Measurements from ENCODE around the gene LYSMD2.
A peak's percentile ranks its signal among the peaks of the same experiment; 100 is the strongest.

The LYSMD2 gene

DNA sequence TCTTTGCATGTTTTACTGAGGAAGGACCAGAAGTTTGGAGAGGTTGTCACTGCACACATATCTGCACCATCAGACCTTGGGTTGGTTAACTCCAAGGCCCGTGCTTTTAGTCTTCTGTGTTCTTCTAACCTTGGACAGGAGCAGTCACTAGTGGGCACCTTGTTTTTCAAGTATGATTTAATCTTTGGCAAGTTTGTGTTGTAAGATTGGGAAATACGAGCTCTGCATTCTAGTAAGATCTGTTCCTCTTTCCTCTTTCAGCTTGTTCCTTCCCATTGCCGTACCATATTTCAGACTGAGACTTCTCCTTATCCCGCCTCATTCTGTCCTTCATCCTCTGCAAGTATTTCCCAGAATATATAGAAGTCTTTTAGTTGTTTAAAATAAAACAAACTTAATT lies 19.0 kb upstream of the LYSMD2 start:
- TF ChIP-seq, protein P1, sequence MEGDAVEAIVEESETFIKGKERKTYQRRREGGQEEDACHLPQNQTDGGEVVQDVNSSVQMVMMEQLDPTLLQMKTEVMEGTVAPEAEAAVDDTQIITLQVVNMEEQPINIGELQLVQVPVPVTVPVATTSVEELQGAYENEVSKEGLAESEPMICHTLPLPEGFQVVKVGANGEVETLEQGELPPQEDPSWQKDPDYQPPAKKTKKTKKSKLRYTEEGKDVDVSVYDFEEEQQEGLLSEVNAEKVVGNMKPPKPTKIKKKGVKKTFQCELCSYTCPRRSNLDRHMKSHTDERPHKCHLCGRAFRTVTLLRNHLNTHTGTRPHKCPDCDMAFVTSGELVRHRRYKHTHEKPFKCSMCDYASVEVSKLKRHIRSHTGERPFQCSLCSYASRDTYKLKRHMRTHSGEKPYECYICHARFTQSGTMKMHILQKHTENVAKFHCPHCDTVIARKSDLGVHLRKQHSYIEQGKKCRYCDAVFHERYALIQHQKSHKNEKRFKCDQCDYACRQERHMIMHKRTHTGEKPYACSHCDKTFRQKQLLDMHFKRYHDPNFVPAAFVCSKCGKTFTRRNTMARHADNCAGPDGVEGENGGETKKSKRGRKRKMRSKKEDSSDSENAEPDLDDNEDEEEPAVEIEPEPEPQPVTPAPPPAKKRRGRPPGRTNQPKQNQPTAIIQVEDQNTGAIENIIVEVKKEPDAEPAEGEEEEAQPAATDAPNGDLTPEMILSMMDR (IDR thresholded peaks at IDR 0.05; ENCODE audit: control extremely low read depth, extremely low read depth, low read depth, missing control alignments), result no peak
- DNase-seq (ENCODE audit: extremely low spot score), result no peak
- ChIA-PET CTCF (interaction anchor here (1.9 to 5.8 kb wide), 4 partner anchors 14 to 106 kb away, joined by 4 to 41 read pairs (median 10); no protein-coding TSS in a partner anchor), POLR2A (no interaction called here)

- no peak for DNase-seq (ENCODE audit: extremely low spot score)
- TF ChIP-seq, protein P1 (IDR thresholded peaks at IDR 0.05; ENCODE audit: control extremely low read depth, extremely low read depth, low read depth, missing control alignments), result no peak
- POLR2A ChIA-PET, result no interaction called here
- CTCF ChIA-PET, result interaction anchor here (1.1 to 5.8 kb wide), 5 partner anchors 8 to 106 kb away, joined by 3 to 41 read pairs (median 8); no protein-coding TSS in a partner anchor
These were observed 18.3 kb upstream of the LYSMD2 start for GRCh38 chr15:51755790-51756189.

GRCh38 chr15:51754267-51754666 lies 16.8 kb upstream of the LYSMD2 start:
- DNase-seq (ENCODE audit: extremely low spot score), result no peak
- POLR2A ChIA-PET, result no interaction called here
- TF ChIP-seq, protein P1 (IDR thresholded peaks at IDR 0.05; ENCODE audit: control extremely low read depth, extremely low read depth, low read depth, missing control alignments), result no peak
- CTCF ChIA-PET, result interaction anchor here (2.4 to 5.8 kb wide), 2 partner anchors 23 to 104 kb away, joined by 8 to 41 read pairs; no protein-coding TSS in a partner anchor

DNA sequence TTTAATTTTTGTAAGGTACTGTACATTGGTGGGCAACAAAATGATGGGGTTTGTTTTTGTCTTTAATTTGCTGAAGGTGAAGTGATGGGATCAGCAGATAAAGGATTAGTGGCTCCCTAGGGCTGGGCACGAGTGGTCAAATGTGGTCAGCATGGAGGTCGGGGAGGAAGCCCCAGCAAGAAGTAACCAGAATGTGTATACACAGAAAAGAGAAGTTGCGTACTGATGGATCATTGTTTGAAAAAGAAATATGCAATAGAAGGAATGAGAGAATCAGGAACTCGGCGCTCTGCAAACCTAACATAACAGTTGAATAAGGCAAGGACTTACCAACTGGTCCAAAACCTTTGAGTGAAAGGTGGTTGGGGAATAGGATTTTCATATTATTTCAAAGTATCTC lies 15.4 kb upstream of the LYSMD2 start:
- TF ChIP-seq, protein P1 (IDR thresholded peaks at IDR 0.05; ENCODE audit: control extremely low read depth, extremely low read depth, low read depth, missing control alignments), result no peak
- CTCF ChIA-PET, result interaction anchor here (1.2 to 5.8 kb wide), 3 partner anchors 16 to 103 kb away, joined by 3 to 41 read pairs (median 6); no protein-coding TSS in a partner anchor
- POLR2A ChIA-PET, result no interaction called here
- DNase-seq (ENCODE audit: extremely low spot score), result no peak

DNA sequence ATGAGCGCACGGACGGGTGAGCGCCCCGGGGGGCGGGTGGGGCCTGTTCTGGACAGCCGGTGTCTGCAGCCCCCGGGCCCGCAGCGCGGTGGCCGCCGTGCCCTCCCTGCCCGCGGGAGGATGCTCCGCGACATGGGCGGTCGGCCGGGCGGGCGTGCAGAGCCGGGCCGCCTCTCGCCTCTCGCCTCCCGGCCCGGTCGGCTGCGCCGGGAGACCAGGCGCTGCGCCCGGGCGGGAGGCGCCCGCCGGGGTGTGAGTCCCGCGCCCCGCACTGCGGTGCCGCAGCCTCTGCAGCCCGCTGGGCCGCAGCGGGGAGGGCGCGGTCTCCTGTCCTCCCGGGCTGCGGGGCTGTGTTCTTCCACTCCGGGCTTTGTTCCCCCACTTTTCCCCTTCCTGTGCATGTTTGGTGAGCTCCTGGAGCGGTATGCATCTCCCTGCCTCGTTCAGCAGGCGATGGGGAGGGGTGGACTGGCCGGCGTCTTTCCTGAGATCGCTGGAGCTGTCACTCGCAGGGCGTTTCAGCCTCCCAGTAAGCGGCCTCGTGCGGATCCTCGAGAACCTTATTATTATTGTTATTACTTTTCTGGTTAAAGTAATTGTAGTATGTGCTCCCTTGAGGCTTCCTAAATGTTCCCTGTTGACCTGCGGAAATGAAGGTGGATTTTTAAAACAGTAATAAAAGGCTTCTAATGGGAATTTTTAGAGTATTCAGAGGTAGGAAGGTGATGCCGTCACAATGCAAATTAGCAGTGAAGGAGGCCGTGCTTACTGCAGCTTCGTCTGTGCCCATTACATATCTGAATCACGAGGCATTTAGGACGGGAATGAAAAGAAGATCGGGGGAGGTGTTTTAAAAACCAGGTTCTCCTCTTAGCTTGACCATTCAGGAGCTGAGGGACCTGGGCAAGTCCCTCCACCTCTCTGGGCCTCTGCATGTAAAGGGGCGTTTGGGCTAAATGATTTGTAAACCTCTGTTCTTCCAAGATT lies 14.5 kb upstream of the LYSMD2 start:
- ChIA-PET POLR2A (no interaction called here), CTCF (interaction anchor here (0.7 to 1.8 kb wide), 4 partner anchors 23 to 102 kb away, joined by 3 to 6 read pairs (median 4); no protein-coding TSS in a partner anchor)
- DNase-seq (ENCODE audit: extremely low spot score), result no peak
- TF ChIP-seq, protein P1 (IDR thresholded peaks at IDR 0.05; ENCODE audit: control extremely low read depth, extremely low read depth, low read depth, missing control alignments), result no peak

DNA sequence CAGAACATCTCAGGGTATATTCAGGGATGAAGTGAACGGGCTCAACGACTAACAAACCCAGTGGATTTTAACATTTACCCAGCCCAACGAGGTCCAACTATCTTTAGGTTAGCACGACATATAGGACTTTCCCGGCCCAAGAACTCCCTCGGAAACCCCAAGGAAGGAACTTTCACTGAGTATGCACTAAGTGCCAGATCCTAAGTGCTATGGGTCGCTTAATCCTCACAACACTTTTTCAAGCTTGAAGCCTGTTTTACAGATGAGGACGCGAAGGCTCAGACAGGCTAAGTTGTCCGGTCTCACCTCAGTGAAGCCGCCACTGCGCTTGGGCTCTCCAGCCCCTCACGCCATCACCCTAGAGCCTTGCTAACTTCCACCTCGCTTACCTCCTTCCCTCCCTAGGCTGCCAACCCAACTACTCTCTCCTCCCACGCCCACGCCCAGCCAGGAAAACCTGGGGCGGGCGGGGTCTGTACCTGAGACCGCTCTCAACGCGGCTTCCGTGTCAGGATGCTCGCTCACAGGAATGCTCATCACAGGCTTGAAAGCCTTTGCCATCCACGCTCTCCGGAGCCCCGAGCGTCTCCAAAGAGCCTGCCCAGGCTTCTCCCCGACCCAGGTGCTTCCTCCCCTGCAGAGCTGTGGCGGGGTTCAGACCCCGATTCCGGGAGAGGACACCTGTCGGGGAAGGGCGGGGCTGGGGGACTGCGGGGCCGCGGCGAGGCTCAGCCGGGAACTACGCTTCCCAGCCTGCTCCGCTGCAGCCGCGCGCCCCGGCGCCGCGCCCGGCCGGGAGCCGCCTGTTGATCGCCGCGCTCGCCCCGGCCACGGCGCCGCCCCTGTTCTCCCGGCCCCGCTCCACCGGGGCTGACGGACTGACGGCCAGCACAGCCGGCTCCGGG lies 13.6 kb upstream of the LYSMD2 start, which contains the start of gene TMOD2:
Gene TMOD2, plus strand, starts transcription at position 806 of the 905 bp plus-strand sequence. CDS start 14,845 bp downstream, outside the sequence.
- POLR2A ChIA-PET, result no interaction called here
- CTCF ChIA-PET, result interaction anchor here (0.8 to 1.8 kb wide), 4 partner anchors 10 to 101 kb away, joined by 3 to 6 read pairs (median 4); no protein-coding TSS in a partner anchor
- TF ChIP-seq, protein P1 (IDR thresholded peaks at IDR 0.05; ENCODE audit: control extremely low read depth, extremely low read depth, low read depth, missing control alignments), result no peak
- peak; percentile 76 for DNase-seq (ENCODE audit: extremely low spot score)

Data from GM10248 (cell line).